HG02840 (cell line): ENCODE measurements around the gene NME8.

Experiments used
- ATAC-seq: cut with Tn5 transposase; IDR thresholded peaks from one replicate; pipeline ENCODE4 v1.9.1; 2021; ENCODE audit warnings: mild to moderate bottlenecking, moderate library complexity, moderate number of reproducible peaks; ENCODE audit not compliant: unreplicated experiment, low FRiP score

NME8 gene

GRCh38 chr7:37930226-37930948 is 82.0 kb downstream of the NME8 start:
- ATAC-seq: no peak

GRCh38 chr7:37932543-37932942 is 84.1 kb downstream of the NME8 start:
- ATAC-seq: no peak

GRCh38 chr7:37933018-37933566 is 84.7 kb downstream of the NME8 start:
- ATAC-seq: no peak

GRCh38 chr7:37942934-37943610 is 94.7 kb downstream of the NME8 start:
- ATAC-seq: no peak

GRCh38 chr7:37943905-37944736 is 95.7 kb downstream of the NME8 start:
- no peak for ATAC-seq

- ATAC-seq: no peak
Measured at GRCh38 chr7:37944737-37945054, 96.3 kb downstream of the NME8 start.

- no peak for ATAC-seq
Measured at GRCh38 chr7:37945336-37945735, 96.9 kb downstream of the NME8 start.

GRCh38 chr7:37947138-37947940 is 98.9 kb downstream of the NME8 start:
- no peak for ATAC-seq

GRCh38 chr7:37947941-37948210 is 99.5 kb downstream of the NME8 start:
- no peak for ATAC-seq
